HG02852 (cell line): ENCODE measurements around the gene SSUH2.
"Not testable (repeated sequence)": the region's sequence is repeated elsewhere in the genome, so short reads cannot be mapped to it uniquely, and the experiment has no call there.

Experiments used
- ATAC-seq: cut with Tn5 transposase; IDR thresholded peaks from one replicate; pipeline ENCODE4 v1.9.1; 2021; ENCODE audit warnings: mild to moderate bottlenecking, moderate library complexity; ENCODE audit not compliant: unreplicated experiment

SSUH2 gene

DNA sequence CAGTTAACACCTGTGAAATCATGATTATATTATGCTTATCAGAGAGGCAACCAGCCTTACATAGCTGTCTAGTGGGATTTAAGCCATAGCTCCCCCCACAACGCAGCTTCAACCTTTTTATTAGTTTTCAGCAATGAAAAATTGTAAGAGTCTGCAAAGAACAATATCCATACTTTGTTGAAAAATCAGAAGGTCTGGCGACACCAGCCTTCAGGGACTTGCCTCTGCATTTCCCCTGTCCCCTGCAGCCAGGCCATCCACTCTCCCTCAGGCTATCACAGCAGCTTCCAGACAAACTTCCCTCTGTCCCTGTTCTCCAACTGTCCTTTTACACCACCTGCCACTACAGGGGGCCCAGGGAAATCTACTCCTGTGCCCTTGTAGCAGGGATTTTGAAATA lies 59.9 kb downstream of the SSUH2 start:
- no peak for ATAC-seq

DNA sequence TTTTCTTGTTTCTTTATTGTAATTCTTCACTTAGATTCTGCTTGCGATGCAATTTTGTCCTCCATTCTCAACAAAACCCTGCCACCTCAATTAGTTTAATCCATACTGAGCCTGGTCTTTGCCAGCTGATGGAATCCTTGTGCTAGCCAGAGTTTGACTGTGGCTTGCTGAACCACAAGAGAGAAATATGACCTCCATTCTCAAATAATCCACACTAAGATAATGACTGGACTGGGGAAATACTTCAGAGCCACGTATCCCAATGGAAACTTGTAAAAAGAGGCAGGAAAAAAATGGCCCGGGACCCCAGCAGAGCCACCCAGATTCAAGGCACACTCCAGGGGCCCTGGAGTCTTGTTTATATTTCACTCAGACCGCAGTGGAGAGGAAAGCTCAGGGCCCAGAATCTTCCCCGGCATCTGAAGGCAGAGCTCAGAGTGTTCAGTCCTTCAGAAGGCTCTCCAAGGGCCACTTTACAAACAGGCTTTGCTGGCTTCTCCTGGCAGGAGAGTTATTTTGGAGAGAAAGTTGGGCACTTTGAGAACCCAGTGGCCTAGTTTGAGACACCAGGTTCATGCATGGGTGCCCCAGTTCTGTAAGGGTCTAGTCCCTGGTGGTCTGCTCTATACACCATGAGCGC lies 62.7 kb downstream of the SSUH2 start:
- no peak for ATAC-seq

DNA sequence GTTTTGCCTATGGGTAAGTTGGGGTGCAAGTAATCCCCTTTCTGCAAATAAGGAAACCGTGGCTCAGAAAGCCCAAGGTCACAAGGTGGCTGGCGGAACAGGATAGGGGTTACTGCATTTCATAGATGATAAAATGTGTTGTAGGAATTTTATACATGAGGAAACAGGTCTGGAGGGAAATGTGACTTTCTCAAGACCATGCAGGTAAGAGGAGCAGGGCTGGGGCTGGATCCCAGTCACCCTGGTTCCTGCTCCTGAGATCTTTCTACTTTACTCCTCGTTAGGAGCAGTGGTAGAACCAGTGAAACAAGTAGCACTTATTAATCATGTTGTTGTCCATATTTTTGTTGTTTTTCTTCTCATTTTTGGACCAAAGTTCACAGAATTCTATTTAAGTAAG lies 63.2 kb downstream of the SSUH2 start:
- ATAC-seq = no peak

DNA sequence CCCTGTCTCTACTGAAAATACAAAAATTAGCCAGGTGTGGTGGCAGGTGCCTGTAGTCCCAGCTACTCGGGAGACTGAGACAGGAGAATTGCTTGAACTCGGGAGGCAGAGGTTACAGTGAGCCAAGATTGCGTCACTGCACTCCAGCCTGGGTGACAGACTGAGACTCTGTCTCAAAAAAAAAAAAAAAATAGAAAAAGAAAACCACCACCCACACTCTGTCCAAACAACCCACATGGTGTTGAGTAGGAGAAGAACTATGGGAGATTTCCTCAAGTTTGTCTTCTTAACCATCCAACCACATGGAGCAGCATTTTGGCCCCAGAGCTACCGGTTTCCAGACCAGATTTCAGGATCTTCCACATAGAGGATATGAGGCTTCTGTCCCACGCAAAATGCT lies 64.2 kb downstream of the SSUH2 start:
- not testable (repeated sequence) for ATAC-seq

DNA sequence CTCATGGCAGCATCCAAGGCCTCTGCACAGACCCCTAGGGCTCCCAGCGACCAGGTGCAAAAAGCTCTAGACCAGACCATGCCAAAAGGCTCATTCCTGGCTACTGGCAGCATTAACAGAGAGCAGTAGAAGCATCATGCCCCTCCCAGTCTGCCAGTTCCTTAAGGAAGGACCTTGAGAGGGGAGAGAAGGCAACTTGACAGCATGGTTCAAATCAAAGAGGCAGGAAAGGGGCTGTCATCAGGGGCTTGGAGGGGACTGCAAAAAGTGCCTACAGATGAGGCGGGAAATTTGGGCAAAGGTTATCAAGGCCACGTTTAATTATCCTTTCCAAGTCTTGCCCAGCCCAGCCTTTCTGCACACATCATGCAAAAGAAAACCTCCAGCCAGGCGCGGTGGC lies 64.7 kb downstream of the SSUH2 start:
- ATAC-seq = no peak

DNA sequence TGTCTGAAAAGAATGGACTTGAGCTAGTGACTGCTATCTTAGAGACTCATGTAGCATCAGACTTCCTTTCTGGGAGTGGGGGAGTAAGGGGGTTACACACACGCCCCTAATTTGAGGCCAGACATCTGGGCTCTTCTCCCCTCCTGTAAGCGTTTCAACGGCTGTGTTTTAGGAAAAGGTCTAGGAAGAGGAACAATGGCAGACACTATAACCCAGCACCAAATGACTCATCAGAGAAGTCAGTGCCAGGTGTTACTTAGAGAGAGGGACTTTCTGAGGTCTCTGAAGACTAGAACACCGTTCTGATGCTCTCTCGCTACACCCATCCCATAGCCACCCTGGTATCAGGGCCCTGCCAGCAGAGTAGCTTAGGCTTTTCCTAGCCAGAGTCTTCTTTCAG lies 65.5 kb downstream of the SSUH2 start:
- peak; percentile 95 for ATAC-seq

DNA sequence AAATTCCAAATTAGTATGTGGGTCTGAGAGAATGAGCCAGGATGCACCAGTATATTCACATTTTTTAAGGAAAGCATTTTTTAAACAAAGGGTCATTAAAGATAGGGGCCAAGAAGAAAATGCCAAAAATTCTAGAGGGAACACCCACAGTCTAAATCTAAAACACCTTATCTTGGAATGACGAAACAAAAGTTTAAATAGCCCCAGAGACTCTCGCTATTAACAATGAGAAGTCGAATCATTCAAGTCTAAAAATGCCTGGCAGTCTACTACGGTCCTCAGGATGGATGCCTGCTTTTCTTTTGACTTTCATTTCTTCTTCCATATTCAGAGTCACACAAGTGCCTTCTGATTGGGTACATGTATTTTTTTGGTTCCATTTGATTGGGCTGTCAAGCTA lies 66.3 kb downstream of the SSUH2 start:
- peak; percentile 35 for ATAC-seq

DNA sequence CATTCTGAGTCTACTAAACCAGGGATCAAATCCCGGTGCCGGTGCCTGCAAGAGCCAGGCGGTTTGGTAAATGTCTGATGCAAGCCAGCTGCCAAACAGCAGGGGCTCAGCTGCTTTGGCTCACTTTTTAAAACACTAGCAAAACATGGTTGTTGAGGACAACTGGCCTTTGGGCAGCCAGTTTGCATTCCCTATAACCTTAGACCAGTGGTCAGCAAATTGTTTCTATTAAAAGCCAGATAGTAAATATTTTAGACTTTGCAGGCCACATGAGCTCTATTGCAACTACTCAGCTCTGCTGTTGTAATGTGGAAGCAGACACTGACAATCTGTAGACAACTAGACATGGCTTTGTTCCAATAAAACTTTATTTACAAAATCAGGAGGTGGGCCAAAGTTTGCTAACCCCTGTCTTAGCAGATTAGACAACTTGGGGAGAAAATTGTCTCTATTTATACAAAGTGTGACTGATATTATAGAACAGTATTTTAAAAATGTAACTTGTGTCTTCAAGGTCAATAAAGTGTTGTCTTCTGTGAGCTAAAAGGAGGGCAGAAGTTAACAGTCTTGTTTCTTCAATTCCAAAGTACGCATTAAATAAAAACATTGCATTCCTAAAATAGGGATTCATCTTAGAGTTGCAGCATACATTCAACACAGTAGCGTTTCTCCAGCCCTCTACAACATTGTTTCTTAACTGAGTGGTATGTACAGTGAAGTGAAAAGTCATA lies 67.6 kb downstream of the SSUH2 start:
- no peak for ATAC-seq

DNA sequence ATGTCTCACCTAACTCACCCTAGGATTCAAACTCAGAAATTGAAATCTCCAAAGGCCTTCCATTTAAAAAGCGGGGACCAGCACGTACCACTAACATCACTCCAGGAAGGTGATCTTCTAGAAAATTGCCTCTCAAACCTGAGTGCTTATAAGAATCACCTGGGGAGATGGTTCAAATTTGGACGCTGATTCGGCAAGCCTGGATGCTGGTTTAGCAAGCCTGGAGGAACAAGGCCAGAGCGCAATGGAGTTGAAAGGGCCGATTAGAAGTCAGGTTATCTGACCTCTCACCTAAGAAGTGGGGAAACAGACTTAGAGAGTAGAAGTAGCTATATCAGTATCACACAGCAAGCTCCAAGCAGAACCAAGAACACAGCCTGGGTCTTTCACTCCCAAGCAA lies 68.2 kb downstream of the SSUH2 start:
- ATAC-seq = no peak

DNA sequence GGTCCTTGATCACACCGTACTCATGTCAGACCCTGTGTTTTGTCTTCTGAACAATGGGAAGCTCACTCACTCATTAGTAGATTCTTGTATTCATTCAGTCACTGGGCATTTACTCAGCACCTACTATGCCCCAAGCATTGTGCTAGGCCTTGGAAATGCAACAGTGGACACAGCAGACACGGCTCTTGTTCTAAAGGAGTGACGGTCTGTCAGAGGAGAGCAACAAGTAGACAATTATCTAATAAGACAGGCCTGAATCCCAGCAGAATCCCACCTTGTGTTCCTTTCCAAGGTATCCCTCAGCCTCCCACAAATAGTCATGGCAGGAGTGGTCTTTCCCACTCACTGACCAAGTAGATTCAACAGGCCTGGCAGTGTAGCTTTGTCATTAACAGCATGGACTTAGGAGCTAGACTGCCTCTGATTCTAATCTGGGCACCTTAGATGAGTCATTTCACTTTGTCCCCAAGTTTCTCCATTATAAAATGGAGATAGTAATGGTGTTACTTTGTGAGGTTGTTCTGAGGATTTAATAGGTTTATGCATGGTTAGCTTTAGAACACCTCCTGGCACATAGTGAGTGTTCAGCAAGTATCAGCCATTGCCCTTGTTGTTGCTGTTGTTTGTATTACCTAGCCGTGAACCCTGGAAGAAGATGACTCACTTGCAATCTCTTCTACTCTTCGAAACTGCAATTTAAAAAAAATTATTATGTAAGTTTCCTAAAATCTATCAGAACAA lies 69.1 kb downstream of the SSUH2 start:
- no peak for ATAC-seq

DNA sequence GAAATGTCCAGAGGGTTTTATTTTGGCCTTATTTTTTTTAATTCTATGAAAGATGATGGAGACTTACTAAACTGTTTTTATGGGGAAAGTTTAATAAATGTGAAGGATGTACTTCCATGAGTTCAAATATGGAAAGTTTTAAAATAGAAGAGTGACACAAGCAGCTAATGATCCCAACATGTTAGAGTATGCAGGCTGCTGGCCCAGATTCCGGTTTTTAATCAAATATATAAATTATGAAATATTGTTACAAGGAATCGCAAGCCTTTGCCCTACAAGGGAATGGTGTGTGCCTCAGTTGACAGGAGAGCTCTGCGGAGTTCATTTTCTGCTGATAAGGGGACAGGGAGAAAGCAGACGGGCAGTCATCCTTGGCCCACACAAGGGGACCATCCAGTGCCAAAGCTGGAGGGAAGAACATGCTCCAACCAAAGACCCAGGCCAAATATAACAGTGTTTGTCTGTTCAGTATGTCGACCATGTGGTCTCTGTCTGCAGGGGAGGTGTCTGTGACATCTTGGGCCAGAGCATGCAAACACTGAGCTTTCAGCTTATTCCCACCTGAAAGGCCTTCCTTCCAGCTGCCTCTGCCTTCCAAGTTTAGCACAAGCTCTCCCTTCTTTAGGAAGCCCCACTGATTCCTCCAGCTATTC lies 69.8 kb downstream of the SSUH2 start:
- ATAC-seq = no peak

DNA sequence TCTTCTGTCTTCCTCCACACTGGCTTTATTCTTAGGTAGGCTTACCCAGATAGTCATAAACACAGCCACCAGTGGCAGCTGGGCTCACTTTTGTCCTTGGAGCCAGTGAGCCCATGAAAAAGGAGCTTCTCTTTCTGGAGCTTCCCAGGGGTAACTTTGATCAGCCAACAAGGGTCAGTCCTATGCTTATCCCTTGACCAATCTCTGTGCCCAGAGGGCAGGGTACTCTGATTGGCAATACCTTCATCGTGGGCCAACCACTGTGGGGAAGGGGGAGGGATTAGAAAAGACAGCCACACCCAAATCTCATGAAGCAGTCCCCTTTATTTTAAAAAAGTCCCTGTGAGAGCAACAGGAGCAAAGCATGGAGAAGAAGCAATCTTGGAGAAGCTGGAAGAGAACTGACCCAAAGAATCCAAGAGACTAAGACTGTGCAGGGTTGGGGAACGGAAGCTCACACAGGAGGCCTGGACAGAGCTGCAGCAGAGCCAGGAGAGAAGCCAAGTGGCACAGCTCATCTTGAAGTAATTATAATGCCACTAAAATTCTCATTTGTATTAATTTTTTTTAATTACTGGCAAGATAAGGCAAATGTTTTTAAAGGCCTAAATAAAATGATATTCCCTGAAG lies 70.4 kb downstream of the SSUH2 start:
- ATAC-seq = no peak

DNA sequence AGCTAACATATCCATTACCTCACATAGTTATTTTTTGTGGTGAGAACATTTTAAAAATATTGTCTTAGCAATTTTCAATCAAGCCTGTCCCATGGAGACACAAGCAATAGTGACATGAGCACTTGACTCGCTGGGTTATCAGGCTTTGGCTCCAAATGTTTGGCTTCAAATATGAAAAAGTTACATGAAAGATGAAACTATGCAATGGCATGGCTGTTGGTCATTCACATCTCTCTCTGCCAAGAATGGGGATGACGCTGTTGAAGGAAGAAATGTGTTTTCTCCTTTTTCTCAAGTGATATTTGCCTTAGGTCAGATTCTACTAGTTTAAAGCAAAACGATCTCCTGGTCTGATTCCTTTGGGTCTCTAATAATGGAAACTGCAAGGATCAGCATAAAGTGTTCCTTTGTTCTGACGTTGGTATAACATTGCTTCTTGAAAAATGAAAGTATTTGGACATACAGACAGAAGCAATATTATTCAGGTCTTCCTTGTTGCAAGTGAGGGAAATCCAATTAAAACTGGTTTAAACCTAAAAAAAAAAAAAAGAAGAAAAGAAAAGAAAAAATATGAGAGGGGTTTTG lies 71.2 kb downstream of the SSUH2 start:
- no peak for ATAC-seq

DNA sequence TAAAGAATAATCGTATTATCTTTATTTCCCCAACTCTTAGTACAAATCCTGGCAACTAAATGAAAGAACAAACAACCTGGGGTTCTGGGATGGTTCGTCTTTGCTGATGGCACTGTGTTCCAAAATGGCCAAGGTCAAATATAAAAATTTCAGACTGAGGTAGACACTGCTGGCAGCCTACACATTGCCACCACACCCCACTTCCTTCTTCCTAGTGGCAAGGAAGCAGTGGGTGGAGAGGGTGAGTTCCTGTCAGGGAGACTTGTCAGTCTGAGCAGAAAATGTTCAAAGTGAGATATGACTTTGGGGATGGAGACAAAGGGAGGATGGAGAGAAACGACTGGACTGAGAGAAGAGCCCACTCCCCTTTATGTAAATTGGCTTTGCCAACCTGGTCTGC lies 73.3 kb downstream of the SSUH2 start:
- no peak for ATAC-seq
